H9 (cell line): ENCODE measurements around the gene DGKE. TPM values are rescaled to one million over a fixed set of nuclear protein-coding genes. Genes with fewer than 3 reads are reported as not detected.

Experiments used
- DNase-seq: peaks from one replicate; pipeline ENCODE4 v3.0.0-alpha.2; 2017
- H2AFZ ChIP-seq: one replicate; pipeline ENCODE4 v1.6.1; 2013; ENCODE audit warnings: mild to moderate bottlenecking, low read length, control low read depth, moderate library complexity
- H2AK5ac ChIP-seq: 2 replicates; pipeline ENCODE4 v1.6.1; 2013; ENCODE audit warnings: low read length, control low read depth, mixed read lengths; ENCODE audit not compliant: insufficient read length
- H2BK120ac ChIP-seq: one replicate; pipeline ENCODE4 v1.6.1; 2013; ENCODE audit warnings: low read depth, mild to moderate bottlenecking, low read length, control low read depth, inconsistent platforms; ENCODE audit not compliant: poor library complexity, severe bottlenecking
- H2BK12ac ChIP-seq: 2 replicates; pipeline ENCODE4 v1.6.1; 2013; ENCODE audit warnings: low read length, control low read depth, mixed read lengths, low read depth; ENCODE audit not compliant: insufficient read length
- H2BK15ac ChIP-seq: 2 replicates; pipeline ENCODE4 v1.6.1; 2013; ENCODE audit warnings: low read depth, low read length, control low read depth
- H2BK20ac ChIP-seq: one replicate; pipeline ENCODE4 v1.6.1; 2013; ENCODE audit warnings: low read depth, mild to moderate bottlenecking, low read length, control low read depth, inconsistent platforms; ENCODE audit not compliant: poor library complexity, severe bottlenecking
- H2BK5ac ChIP-seq: 2 replicates; pipeline ENCODE4 v1.6.1; 2013; ENCODE audit warnings: low read length, control low read depth, mixed read lengths; ENCODE audit not compliant: insufficient read length
- H3K14ac ChIP-seq: 2 replicates; pipeline ENCODE4 v1.6.1; 2013; ENCODE audit warnings: low read length, control low read depth; ENCODE audit not compliant: insufficient read depth
- H3K18ac ChIP-seq: 2 replicates; pipeline ENCODE4 v1.6.1; 2013; ENCODE audit warnings: low read depth, mild to moderate bottlenecking, mixed read lengths, low read length, control low read depth; ENCODE audit not compliant: insufficient read length
- H3K23ac ChIP-seq: 2 replicates; pipeline ENCODE4 v1.6.1; 2013; ENCODE audit warnings: low read length, control low read depth, mixed read lengths, low read depth; ENCODE audit not compliant: insufficient read length
- H3K23me2 ChIP-seq: 2 replicates; pipeline ENCODE4 v1.6.1; 2013; ENCODE audit warnings: low read depth, mild to moderate bottlenecking, mixed read lengths, low read length, control low read depth; ENCODE audit not compliant: insufficient read length, poor library complexity, severe bottlenecking
- H3K27ac ChIP-seq: 2 replicates; pipeline ENCODE4 v1.5.1; 2013; ENCODE audit warnings: low read length, control low read depth, mixed read lengths, low read depth; ENCODE audit not compliant: insufficient read length
- H3K27me3 ChIP-seq: 2 replicates; pipeline ENCODE4 v1.6.1; 2013; ENCODE audit warnings: low read length, control low read depth, inconsistent platforms; ENCODE audit not compliant: insufficient read depth
- H3K4ac ChIP-seq: 2 replicates; pipeline ENCODE4 v1.6.1; 2013; ENCODE audit warnings: low read depth, mild to moderate bottlenecking, control low read depth, inconsistent platforms, low read length, moderate library complexity
- H3K4me1 ChIP-seq: 2 replicates; pipeline ENCODE4 v1.6.1; 2013; ENCODE audit warnings: low read length, control low read depth, inconsistent platforms; ENCODE audit not compliant: insufficient read depth
- H3K4me2 ChIP-seq: 2 replicates; pipeline ENCODE4 v1.6.1; 2013; ENCODE audit warnings: low read length, control low read depth, mixed read lengths; ENCODE audit not compliant: insufficient read length, insufficient read depth
- H3K56ac ChIP-seq: 2 replicates; pipeline ENCODE4 v1.6.1; 2013; ENCODE audit warnings: low read depth, mild to moderate bottlenecking, mixed read lengths, low read length, control low read depth; ENCODE audit not compliant: insufficient read length
- H3K79me1 ChIP-seq: 2 replicates; pipeline ENCODE4 v1.6.1; 2013; ENCODE audit warnings: low read depth, mild to moderate bottlenecking, moderate library complexity, low read length, control low read depth, inconsistent platforms; ENCODE audit not compliant: insufficient read depth, poor library complexity, severe bottlenecking
- H3K79me2 ChIP-seq: 2 replicates; pipeline ENCODE4 v1.6.1; 2013; ENCODE audit warnings: low read length, control low read depth, inconsistent platforms; ENCODE audit not compliant: insufficient read depth
- H3K9ac ChIP-seq: 2 replicates; pipeline ENCODE4 v1.6.1; 2013; ENCODE audit warnings: low read length, control low read depth, mixed read lengths; ENCODE audit not compliant: insufficient read length; ENCODE audit errors: extremely low read depth
- H3K9me3 ChIP-seq: one replicate; pipeline ENCODE4 v1.6.1; 2013; ENCODE audit warnings: low read depth, low read length, inconsistent platforms; ENCODE audit not compliant: control insufficient read depth
- H3T11ph ChIP-seq: one replicate; pipeline ENCODE4 v1.6.1; 2013; ENCODE audit warnings: mild to moderate bottlenecking, low read length, control low read depth, inconsistent platforms
- H4K20me1 ChIP-seq: one replicate; pipeline ENCODE4 v1.6.1; 2013; ENCODE audit not compliant: control insufficient read depth, insufficient read length, insufficient read depth
- H4K5ac ChIP-seq: 2 replicates; pipeline ENCODE4 v1.6.1; 2013; ENCODE audit warnings: low read depth, mild to moderate bottlenecking, mixed read lengths, low read length, control low read depth; ENCODE audit not compliant: insufficient read length
- H4K8ac ChIP-seq: replicated peaks from 2 replicates; pipeline ENCODE4 v1.6.1; 2013; ENCODE audit warnings: low read length, control low read depth, mixed read lengths, low read depth; ENCODE audit not compliant: insufficient read length
- H4K91ac ChIP-seq: 2 replicates; pipeline ENCODE4 v1.6.1; 2013; ENCODE audit warnings: low read depth, mild to moderate bottlenecking, moderate library complexity, mixed read lengths, low read length, control low read depth; ENCODE audit not compliant: insufficient read length
- H3K27ac Mint-ChIP-seq, 3 experiments: 2 replicates in 2 of 3; 3 replicates in 1 of 3; pipeline ENCODE4 v1.8.0; 2020 to 2021; ENCODE audit warnings: mixed read lengths in 3 of 3, mild to moderate bottlenecking in 1 of 3, moderate library complexity in 1 of 3
- H3K27me3 Mint-ChIP-seq: 2 replicates; pipeline ENCODE4 v1.8.0; 2021; ENCODE audit warnings: low read depth, mild to moderate bottlenecking, moderate library complexity, mixed read lengths
- H3K36me3 Mint-ChIP-seq, 3 experiments: 2 replicates in 2 of 3; 3 replicates in 1 of 3; pipeline ENCODE4 v1.8.0; 2020 to 2021; ENCODE audit warnings: low read depth in 3 of 3, mixed read lengths in 3 of 3; ENCODE audit not compliant: insufficient read depth in 1 of 3
- H3K4me1 Mint-ChIP-seq, 2 experiments: 2 replicates each; pipeline ENCODE4 v1.8.0; 2020; ENCODE audit warnings: mixed read lengths in 2 of 2
- H3K4me3 Mint-ChIP-seq, 2 experiments: 2 replicates in 1 of 2; 3 replicates in 1 of 2; pipeline ENCODE4 v1.8.0; 2020 to 2021; ENCODE audit warnings: mild to moderate bottlenecking in 2 of 2, mixed read lengths in 2 of 2, moderate library complexity in 1 of 2
- H3K9me3 Mint-ChIP-seq, 2 experiments: 2 replicates in 1 of 2; 3 replicates in 1 of 2; pipeline ENCODE4 v1.8.0; 2020; ENCODE audit warnings: mild to moderate bottlenecking in 2 of 2, mixed read lengths in 2 of 2, moderate library complexity in 1 of 2
- WGBS: extraction: QIAGEN DNeasy Blood & Tissue Kit; methylation state at CpG from one replicate; pipeline ENCODE4 v1.1.7; 2013; ENCODE audit warnings: missing lambda C conversion rate, low lambda C conversion rate, mixed read lengths; ENCODE audit not compliant: insufficient read length; ENCODE audit errors: extremely low coverage; 5-methylcytosine and 5-hydroxymethylcytosine counted together
- total RNA-seq: library from RNA; stranded (reverse); gene quantifications from 2 replicates; pipeline ENCODE4 v1.2.1, GENCODE V29; 2021
- TF ChIP-seq, protein P1 (sequence below): fragments of 200-600 bp; sonication (generic); conservative IDR thresholded peaks from 3 replicates; pipeline ENCODE4 v1.8.0; 2021; ENCODE audit warnings: antibody characterized with exemption, mild to moderate bottlenecking

The DGKE gene
- total RNA-seq, 1 experiment from 2014 or later: 4.9 TPM

DNA sequence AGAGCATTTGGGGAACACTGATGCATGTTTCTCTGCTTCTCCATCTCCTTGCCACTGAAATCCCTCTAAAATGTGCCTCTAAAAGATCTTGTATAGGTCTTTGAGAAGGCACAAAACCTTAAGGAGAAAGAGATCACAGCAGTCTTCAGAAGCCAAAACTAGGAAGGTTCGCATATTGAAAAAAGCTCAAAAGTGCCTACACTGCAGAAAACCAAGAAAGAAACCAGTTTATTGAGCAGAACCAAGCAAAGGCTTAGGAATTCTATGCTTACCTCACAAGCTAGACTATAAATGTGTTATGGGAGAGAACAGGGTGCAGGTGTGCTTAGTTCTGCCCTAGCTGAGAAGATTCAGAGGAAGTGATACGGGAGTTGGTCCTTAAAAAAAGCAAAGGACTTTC, 16.6 kb downstream of the DGKE start:
- Mint-ChIP-seq H3K4me1 (no peaks in the 10 kb centered on the region), H3K9me3 (no peaks in the 10 kb centered on the region), H3K27me3 (no peaks in the 10 kb centered on the region), H3K36me3 (peaks cover 4 to 7% (median 4%) of the 10 kb centered on the region in 3 experiments; a peak in 4 of 7 replicates), H3K4me3 (no peak overlapping the region), H3K27ac (no peak overlapping the region; a peak in 1 of 7 replicates)
- no peak overlapping the region for H2BK120ac ChIP-seq
- no peaks in the 10 kb centered on the region for H3K23me2 ChIP-seq
- H3K27ac ChIP-seq: no peak overlapping the region
- no peak for DNase-seq
- H2BK5ac ChIP-seq: no peak overlapping the region
- no peak overlapping the region for H3K18ac ChIP-seq
- H2AFZ ChIP-seq: no peak overlapping the region
- no peak overlapping the region for H4K91ac ChIP-seq
- no peaks in the 10 kb centered on the region for H3K79me1 ChIP-seq
- H2AK5ac ChIP-seq: no peak overlapping the region
- H3K4ac ChIP-seq: no peak overlapping the region
- TF ChIP-seq, protein P1, sequence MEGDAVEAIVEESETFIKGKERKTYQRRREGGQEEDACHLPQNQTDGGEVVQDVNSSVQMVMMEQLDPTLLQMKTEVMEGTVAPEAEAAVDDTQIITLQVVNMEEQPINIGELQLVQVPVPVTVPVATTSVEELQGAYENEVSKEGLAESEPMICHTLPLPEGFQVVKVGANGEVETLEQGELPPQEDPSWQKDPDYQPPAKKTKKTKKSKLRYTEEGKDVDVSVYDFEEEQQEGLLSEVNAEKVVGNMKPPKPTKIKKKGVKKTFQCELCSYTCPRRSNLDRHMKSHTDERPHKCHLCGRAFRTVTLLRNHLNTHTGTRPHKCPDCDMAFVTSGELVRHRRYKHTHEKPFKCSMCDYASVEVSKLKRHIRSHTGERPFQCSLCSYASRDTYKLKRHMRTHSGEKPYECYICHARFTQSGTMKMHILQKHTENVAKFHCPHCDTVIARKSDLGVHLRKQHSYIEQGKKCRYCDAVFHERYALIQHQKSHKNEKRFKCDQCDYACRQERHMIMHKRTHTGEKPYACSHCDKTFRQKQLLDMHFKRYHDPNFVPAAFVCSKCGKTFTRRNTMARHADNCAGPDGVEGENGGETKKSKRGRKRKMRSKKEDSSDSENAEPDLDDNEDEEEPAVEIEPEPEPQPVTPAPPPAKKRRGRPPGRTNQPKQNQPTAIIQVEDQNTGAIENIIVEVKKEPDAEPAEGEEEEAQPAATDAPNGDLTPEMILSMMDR: no peak
- H4K8ac ChIP-seq: no peak overlapping the region
- no peak overlapping the region for H4K5ac ChIP-seq
- H3K23ac ChIP-seq: no peak overlapping the region
- no peak overlapping the region for H2BK20ac ChIP-seq
- no peak overlapping the region for H2BK15ac ChIP-seq
- no peak overlapping the region for H2BK12ac ChIP-seq
- no peaks in the 10 kb centered on the region for H3K79me2 ChIP-seq
- H4K20me1 ChIP-seq: no peaks in the 10 kb centered on the region
- no peaks in the 10 kb centered on the region for H3K27me3 ChIP-seq
- no peak overlapping the region for H3K56ac ChIP-seq
- H3K4me2 ChIP-seq: no peak overlapping the region
- H3K14ac ChIP-seq: no peak overlapping the region
- H3K4me1 ChIP-seq: no peaks in the 10 kb centered on the region
- no CpG with 5 or more reads among the region's 2 CpGs for WGBS
- H3K9ac ChIP-seq: no peak overlapping the region
- no peaks in the 10 kb centered on the region for H3K9me3 ChIP-seq
- no peak overlapping the region for H3T11ph ChIP-seq
